ENCODE data around the gene PMP22.

PMP22 gene

DNA sequence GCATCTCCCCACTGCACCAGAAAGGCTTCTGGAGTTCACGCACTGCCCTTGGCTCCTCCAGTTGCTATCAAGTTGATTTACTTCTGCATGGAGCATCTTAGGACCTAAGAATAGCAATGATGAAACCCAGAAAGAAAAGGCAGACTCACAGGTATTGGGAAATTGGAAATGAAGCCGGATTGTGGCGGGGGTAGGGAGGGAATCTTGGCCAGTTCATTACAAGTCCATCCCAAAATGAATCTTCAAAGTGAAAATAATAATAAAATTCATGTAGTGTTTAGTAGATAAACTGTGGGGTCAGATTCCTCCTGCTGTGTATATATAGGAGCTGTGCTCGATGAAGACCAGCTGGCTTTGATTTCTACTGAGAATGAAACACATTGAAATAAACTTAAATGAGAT, 42.6 kb upstream of the PMP22 start:
- TF ChIP-seq, protein P1, sequence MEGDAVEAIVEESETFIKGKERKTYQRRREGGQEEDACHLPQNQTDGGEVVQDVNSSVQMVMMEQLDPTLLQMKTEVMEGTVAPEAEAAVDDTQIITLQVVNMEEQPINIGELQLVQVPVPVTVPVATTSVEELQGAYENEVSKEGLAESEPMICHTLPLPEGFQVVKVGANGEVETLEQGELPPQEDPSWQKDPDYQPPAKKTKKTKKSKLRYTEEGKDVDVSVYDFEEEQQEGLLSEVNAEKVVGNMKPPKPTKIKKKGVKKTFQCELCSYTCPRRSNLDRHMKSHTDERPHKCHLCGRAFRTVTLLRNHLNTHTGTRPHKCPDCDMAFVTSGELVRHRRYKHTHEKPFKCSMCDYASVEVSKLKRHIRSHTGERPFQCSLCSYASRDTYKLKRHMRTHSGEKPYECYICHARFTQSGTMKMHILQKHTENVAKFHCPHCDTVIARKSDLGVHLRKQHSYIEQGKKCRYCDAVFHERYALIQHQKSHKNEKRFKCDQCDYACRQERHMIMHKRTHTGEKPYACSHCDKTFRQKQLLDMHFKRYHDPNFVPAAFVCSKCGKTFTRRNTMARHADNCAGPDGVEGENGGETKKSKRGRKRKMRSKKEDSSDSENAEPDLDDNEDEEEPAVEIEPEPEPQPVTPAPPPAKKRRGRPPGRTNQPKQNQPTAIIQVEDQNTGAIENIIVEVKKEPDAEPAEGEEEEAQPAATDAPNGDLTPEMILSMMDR (IDR thresholded peaks at IDR 0.05; ENCODE audit: poor library complexity, severe bottlenecking), result no peak
- no peak for ATAC-seq (ENCODE audit: low read depth)
- Histone ChIP-seq H3K36me3 (ENCODE audit: low read depth) (no peaks in the 10 kb centered on the region), H3K9me3 (ENCODE audit: severe bottlenecking) (no peaks in the 10 kb centered on the region), H3K4me3 (ENCODE audit: severe bottlenecking) (no peak overlapping the region), H3K4me1 (ENCODE audit: insufficient read depth, poor library complexity, severe bottlenecking) (no peaks in the 10 kb centered on the region), H3K27ac (ENCODE audit: poor library complexity, severe bottlenecking) (no peak overlapping the region), H3K27me3 (ENCODE audit: insufficient read depth, poor library complexity, severe bottlenecking) (peaks cover 11% of the 10 kb centered on the region)
- DNase-seq (ENCODE audit: low spot score), result no peak

DNA sequence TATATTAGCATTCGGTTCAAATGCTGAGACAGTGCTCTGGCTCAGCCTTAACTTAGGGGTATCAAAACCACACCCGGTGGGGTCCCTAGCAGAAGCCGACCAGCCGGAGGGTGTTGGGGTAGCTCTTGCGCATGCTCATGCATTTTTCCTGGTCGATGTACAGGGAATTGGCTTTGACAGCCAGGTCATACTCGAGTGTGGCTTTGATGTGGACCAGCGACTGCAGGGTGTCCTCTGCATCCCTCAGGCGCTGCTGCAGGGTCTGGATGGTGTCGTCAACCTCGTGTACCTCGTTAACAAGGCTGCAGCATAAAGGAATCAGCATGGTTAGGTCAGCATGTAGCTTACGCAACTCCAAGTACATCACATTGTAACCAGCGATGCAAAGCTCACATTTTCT, 38.7 kb upstream of the PMP22 start:
- H3K27ac ChIP-seq (ENCODE audit: poor library complexity, severe bottlenecking), result no peak overlapping the region
- H3K36me3 ChIP-seq (ENCODE audit: low read depth), result no peaks in the 10 kb centered on the region
- ATAC-seq (ENCODE audit: low read depth), result no peak
- TF ChIP-seq, protein P1 (IDR thresholded peaks at IDR 0.05; ENCODE audit: poor library complexity, severe bottlenecking), result no peak
- no peaks in the 10 kb centered on the region for H3K27me3 ChIP-seq (ENCODE audit: insufficient read depth, poor library complexity, severe bottlenecking)
- no peak overlapping the region for H3K4me3 ChIP-seq (ENCODE audit: severe bottlenecking)
- no peak for DNase-seq (ENCODE audit: low spot score)
- no peaks in the 10 kb centered on the region for H3K4me1 ChIP-seq (ENCODE audit: insufficient read depth, poor library complexity, severe bottlenecking)
- H3K9me3 ChIP-seq (ENCODE audit: severe bottlenecking), result no peaks in the 10 kb centered on the region

DNA sequence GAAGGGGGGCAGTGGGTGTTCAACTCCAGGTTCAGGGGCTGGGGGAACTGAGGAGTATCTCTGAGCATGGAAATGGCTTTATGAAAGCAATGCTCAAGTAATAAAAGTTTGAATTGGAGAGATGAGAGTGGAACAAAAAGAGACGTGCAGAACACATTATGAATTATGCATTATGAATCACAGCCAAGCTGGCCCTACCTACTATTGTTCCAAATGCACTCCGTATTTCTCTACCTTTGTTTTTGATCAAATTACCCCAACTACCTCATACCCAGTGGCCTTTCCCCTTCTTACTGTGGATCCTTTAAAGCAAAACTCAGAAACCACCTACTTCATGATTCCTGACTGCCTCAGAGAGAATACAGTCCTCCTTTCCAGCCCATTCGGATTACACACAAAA, 38.1 kb upstream of the PMP22 start:
- no peak for ATAC-seq (ENCODE audit: low read depth)
- no peaks in the 10 kb centered on the region for H3K9me3 ChIP-seq (ENCODE audit: severe bottlenecking)
- TF ChIP-seq, protein P1 (IDR thresholded peaks at IDR 0.05; ENCODE audit: poor library complexity, severe bottlenecking), result no peak

DNA sequence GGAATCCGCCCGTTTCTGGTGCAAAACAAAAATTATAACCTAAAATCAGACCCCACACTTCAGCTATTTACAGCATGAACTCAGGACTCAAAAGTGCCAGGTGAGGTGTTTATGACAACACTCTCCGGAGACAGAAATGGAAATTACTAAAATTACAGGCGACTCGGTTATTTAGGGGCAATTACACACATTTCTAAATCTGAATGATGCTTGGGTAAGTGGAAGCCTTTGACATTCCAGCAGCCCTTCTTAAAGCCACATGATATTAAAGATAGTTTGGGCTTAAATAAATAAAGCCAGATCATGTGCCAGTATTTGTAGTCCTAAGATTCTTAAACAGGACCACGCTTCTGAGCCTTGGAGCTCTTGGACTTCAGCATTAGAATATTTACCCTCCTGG, 36.7 kb upstream of the PMP22 start:
- ATAC-seq (ENCODE audit: low read depth) (no peak), DNase-seq (ENCODE audit: low spot score) (no peak)
- Histone ChIP-seq H3K9me3 (ENCODE audit: severe bottlenecking) (no peaks in the 10 kb centered on the region), H3K27ac (ENCODE audit: poor library complexity, severe bottlenecking) (no peak overlapping the region), H3K4me3 (ENCODE audit: severe bottlenecking) (no peak overlapping the region), H3K27me3 (ENCODE audit: insufficient read depth, poor library complexity, severe bottlenecking) (no peaks in the 10 kb centered on the region), H3K4me1 (ENCODE audit: insufficient read depth, poor library complexity, severe bottlenecking) (no peaks in the 10 kb centered on the region), H3K36me3 (ENCODE audit: low read depth) (no peaks in the 10 kb centered on the region)
- TF ChIP-seq, protein P1 (IDR thresholded peaks at IDR 0.05; ENCODE audit: poor library complexity, severe bottlenecking), result no peak

More for the DNA sequence above, 38.1 kb upstream of the PMP22 start:
- H3K4me3 ChIP-seq (ENCODE audit: severe bottlenecking), result no peak overlapping the region
- H3K27ac ChIP-seq (ENCODE audit: poor library complexity, severe bottlenecking), result no peak overlapping the region
- no peaks in the 10 kb centered on the region for H3K36me3 ChIP-seq (ENCODE audit: low read depth)
- no peaks in the 10 kb centered on the region for H3K4me1 ChIP-seq (ENCODE audit: insufficient read depth, poor library complexity, severe bottlenecking)
- no peak for DNase-seq (ENCODE audit: low spot score)
- no peaks in the 10 kb centered on the region for H3K27me3 ChIP-seq (ENCODE audit: insufficient read depth, poor library complexity, severe bottlenecking)

DNA sequence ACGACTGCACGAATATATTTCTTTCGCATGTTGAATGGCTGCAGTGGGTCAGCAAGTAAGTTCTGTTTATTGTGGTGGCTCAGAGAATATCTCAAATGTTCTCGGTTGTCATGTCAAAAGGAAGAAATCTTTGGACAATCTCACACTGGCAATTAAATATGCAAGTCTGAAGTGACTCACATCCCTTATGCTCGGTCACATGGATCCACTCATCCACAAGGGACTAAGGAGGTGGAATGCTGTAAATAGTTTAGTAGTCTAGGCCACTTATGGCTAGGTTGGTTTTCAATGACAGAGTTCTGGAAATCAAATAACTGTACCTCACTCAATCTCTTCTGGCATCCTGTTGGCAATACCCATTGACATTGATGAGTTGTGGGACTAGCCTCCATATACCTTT, 33.0 kb upstream of the PMP22 start:
- DNase-seq (ENCODE audit: low spot score) (no peak), ATAC-seq (ENCODE audit: low read depth) (peak; percentile 27; the same call in 1 of the 3 replicates)
- Histone ChIP-seq H3K9me3 (ENCODE audit: severe bottlenecking) (no peaks in the 10 kb centered on the region), H3K27me3 (ENCODE audit: insufficient read depth, poor library complexity, severe bottlenecking) (no peaks in the 10 kb centered on the region), H3K4me3 (ENCODE audit: severe bottlenecking) (no peak overlapping the region), H3K27ac (ENCODE audit: poor library complexity, severe bottlenecking) (no peak overlapping the region), H3K36me3 (ENCODE audit: low read depth) (no peaks in the 10 kb centered on the region), H3K4me1 (ENCODE audit: insufficient read depth, poor library complexity, severe bottlenecking) (no peaks in the 10 kb centered on the region)
- TF ChIP-seq, protein P1 (IDR thresholded peaks at IDR 0.05; ENCODE audit: poor library complexity, severe bottlenecking), result no peak
